Stimulated activated CD8-positive, alpha-beta memory T cell treated with anti-CD3 and anti-CD28 coated beads, Interleukin-12 subunit alpha, Interleukin-12 subunit beta, amount 100 ng/mL, for 4 hours (primary cell): ENCODE data around the gene PRDM9.
"Not testable (repeated sequence)": the region's sequence is repeated elsewhere in the genome, so short reads cannot be mapped to it uniquely, and the experiment has no call there.

Experiments
- DNase-seq: peaks from one replicate; pipeline ENCODE4 v3.0.0-alpha.2; 2020; ENCODE audit warnings: low read depth

The PRDM9 gene

DNA sequence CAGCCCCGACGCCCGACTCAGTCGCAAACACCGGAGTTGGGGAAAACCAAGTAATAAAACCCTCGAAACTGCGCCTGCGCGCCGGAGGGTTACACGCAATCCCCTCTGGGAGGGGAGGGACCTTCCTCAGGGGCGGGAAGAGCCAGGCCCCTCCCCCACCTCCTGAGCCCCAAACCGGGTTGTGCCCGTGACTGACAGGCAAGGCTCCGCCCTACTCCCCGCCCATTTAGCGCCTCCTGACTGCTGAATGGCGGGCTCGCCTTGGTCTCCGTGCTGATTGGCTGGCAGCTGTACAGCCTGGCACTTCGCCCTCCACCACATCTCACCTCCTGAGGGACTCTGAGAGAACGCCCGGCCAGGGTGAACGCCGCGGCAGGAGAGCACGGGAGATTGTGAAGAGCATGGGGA lies at the start of gene PRDM9:
TSS of gene PRDM9 (plus strand) at position 332 of the 408 bp plus-strand sequence. CDS start 1,425 bp downstream, outside the sequence.
- no peak for DNase-seq

DNA sequence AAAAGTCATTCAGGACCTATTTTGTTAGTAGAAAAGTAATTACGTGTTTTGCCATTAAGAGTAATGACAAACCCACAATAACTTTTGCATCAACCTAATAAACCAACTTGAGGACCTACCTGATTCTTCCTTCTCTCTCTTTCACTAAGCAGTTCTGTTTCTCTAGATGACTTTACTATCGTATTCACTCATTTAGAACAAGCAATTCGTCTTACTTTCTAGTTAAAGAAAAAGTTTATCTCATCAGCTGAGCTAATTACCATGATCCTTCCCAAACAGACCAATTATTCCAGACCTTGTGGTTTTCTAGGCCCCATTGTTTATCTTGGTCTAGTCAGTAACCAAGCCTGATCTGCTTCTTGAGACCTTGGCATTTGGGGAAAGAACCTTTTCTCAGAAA lies 49.6 kb upstream of the PRDM9 start:
- no peak for DNase-seq

DNA sequence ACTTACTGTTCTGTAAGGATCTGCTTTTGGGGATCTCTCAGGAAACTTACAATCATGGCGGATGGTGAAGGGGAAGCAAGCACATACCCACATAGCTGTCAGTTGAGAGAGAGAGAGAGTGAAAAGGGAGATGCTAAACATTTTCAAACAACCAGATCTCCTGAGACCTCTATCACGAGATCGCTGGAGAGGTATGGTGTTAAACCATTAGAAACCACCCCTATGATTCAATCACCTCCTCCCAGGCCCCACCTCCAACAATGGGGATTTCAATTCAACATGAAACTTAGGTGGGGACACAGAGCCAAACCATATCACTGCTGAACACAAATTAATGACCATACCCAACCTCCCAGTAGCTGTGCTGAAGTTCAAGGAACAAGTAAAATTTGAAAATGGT lies 48.2 kb upstream of the PRDM9 start:
- no peak for DNase-seq

DNA sequence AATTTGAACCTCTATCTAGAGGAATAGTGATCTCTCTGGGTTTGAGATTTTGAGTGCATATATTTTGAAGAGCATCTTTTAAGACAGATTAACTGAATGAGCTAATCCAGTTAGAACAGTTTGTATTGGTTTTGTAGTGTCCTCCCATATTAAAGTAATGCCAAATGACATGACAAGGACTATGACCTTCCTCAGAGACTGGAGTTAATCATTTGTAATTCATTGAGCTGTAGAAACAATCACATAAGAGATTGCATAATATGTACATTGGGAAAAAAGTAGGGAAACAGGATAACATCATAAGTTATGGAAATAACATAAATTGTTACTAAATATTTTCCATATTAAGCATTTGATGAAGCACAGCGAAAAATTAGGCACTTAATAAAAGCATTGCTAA lies 45.8 kb upstream of the PRDM9 start:
- no peak for DNase-seq

DNA sequence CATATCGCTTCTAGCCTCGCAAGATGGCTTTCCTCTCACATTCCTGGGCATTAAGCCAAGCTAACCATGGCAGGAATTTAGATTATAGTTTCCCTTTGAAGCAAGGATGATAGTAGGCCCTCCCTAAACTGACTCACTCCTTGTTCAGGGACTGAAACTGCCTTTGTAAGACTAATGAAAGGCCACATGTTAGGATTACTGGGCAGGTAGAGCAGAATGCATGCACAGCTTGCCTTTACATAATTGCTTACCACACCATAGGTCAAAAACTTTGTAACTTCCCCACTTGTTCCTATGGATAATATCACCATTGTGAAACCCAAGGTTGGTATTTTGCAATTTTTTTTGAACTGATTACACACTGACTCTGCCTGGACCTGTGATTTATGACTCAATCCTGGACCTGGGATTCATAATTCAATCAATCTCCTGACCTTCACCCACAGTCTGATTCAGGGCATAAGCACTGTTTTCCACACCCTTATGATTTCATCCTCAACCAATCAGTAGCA lies 41.0 kb upstream of the PRDM9 start:
- DNase-seq = no peak

DNA sequence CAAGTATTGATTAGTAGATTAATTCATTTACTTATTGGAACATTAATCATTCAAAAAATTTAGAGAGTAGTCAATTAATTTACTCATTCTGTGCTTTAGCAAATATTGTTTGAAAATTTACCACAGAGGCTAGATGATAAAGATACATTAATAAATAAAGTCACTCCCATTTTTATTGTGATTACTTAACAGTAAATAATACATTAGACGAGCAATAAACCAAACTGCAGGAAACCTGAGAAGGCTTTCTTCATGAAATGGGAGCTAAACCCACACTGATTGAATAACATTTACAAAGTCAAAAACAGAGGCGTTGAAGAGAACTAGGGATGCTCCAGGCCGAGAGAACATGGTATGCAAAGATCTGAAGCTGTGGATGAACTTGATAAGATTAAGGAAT lies 38.8 kb upstream of the PRDM9 start:
- no peak for DNase-seq

DNA sequence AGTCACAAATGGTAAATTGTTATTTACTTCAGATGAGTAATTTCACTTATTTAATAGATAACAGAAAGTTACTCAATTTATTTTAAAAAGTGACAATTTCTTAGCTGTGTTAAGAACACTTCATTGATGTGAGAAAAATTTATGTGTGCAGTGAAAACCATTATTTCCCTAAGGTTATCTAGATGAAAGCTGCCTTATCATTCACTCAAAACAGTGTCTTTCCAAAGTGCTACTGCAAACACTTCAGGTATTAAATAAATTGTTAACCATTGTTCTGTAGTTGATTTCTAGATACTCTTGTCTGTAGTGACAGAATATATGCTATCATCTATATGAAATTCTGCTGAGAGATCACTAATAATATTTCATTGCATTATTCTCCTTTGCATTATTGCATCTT lies 33.5 kb upstream of the PRDM9 start:
- no peak for DNase-seq

DNA sequence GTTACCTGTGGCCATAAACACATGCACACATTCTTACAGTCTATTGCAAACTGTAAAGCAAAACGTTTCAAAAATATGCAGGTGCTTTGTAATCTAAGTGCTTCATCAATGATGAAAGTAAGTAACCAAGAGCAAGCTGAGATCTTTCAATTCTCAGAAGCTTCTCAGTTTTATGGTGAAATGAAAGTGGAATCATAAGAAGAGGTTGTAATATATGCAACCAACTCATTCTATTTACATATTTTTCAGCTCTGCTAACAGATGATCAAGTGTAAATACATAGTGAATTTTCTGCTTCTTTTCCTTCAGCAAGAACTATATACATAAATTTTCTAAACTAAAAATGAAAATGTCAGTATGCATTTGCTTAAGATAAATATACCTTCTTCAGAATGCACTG lies 33.1 kb upstream of the PRDM9 start:
- DNase-seq = no peak

DNA sequence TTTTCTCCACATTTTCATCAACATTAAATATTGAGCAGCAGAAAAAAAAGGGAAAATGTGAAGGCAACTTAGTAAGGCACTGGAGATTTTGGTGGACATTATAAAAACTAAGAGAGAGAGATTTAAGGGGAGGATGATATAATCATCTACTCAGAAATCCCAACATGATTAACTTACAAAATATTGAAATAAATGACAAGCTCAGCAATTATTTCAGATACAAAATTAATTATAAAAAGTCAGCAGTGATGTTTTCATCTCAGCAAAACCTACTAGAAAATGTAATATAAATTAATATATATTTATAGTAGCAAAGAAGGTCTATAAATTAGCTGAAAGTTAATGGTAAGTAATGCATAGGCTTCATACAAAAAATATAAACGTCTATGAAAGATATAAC lies 30.8 kb upstream of the PRDM9 start:
- no peak for DNase-seq

DNA sequence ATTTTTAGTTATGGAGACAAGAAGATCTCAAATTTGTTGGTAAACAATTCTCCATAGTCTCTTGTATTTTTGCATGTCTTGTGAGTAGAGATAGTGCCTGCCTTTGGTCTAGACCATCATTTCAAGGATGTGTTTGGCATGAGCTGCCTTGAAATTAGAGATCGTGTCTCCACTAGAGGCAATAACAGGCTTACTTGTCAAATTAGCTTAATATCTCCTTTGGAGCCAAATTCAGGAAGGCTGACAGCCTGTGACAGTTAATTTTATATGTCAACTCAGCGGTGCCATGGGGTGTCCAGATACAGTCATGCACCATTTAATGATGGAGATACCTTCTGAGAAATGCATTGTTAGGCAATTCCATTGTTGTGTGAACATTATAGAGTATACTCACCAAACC lies 24.8 kb upstream of the PRDM9 start:
- DNase-seq = no peak

DNA sequence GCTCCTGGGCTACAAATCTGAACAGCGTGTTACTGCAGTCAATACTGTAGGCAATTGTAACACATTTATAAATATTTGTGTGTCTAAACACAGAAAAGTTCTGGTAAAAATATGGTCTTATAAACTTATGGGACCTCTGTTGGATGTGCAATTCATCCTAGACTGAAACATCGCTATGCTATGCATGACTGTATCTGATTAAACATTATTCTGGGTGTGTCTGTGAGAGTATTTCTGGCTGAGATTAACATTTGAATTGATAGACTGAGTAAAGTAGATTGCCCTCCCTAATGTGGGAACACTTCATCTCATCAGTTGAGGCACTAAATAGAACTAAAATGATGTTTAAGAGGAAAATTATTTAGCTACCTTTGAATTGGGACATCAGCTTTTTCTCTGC lies 24.3 kb upstream of the PRDM9 start:
- no peak for DNase-seq

DNA sequence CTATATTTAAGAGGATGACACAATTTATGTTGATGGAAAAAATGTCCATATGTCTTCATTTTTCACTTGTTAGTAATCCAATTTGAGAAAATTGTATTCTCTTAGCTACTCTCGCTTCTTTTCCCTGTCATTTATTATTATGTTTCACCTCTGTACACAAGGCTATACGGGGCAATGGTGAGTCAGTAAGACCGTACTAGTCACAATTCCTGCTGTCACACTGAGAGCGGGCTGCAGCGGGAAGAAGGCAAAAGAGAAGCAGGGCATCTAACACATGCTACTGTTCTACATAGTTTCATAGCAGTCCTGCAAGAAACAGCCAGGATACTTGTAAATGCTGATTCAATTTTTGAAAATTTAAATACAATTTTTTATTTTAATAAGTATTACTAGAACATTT lies 23.3 kb upstream of the PRDM9 start:
- DNase-seq = no peak

DNA sequence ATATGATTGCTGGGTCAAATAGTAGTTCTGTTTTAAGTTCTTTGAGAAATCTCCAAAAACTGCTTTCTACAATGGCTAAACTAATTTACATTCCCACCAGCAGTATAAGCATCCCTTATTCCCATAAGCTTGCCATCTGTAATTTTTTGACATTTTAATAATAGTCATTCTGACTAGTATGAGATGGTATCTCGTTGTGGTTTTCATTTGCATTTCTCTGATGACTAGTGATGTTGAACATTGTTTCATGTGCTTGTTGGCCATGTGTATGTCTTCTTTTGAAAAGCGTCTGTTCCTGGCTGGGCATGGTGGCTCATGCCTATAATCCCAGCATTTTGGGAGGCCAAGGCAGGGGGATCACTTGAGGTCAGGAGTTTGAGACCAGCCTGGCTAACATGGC lies 21.2 kb upstream of the PRDM9 start:
- DNase-seq = not testable (repeated sequence)

DNA sequence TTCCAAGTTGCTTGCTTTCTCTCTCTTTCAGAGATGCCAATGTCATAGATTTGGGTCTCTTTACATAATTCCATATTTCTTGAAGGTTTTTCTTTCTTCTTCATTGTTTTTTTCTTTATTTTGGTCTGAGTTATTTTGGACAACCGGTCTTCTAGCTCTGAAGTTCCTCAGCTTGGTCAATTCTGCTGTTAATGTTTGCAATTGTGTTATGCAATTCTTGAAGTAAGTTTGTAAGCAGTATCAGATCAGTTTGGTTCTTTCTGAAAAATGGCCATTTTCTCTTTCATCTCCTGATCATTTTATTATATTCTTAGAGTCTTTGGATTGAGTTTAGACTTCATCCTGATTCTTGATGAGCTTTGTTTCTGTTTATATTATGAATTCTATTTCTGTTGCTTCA lies 16.4 kb upstream of the PRDM9 start:
- no peak for DNase-seq

DNA sequence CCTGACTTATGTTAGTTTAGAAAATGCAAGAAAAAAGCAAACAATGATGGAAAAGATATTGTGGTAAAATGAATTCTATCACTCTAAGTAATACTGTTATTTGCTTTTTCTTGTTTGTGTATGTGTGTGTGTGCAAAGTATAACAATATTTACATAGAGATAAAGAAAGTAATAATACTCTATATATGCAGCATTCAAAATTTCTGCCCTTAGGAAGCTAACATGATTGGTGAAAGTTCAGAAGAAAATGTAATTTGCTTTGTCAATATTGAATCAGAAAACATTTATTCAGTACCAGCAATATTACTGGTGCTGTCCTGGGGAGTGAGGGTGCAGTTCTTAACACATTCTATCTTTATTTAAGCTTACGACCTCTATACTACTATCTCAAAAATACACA lies 12.9 kb upstream of the PRDM9 start:
- no peak for DNase-seq

DNA sequence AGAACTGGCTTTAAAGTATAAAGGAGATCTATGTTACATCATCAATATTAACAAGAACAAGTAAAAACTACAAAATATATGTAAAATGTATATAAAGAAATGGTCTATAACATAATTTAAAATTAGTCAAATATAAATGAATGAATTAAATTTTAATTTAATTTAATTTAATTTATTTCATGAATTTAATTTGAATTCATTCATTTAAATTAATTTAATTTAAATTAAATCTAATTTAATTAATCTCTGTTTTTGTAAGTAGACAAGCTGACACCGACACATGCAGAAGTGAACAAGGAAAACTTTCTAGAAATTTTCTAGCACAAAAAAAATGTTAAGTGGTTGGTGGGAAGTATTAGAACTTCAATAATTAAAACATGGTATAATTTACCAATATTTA lies 10.8 kb upstream of the PRDM9 start:
- no peak for DNase-seq

DNA sequence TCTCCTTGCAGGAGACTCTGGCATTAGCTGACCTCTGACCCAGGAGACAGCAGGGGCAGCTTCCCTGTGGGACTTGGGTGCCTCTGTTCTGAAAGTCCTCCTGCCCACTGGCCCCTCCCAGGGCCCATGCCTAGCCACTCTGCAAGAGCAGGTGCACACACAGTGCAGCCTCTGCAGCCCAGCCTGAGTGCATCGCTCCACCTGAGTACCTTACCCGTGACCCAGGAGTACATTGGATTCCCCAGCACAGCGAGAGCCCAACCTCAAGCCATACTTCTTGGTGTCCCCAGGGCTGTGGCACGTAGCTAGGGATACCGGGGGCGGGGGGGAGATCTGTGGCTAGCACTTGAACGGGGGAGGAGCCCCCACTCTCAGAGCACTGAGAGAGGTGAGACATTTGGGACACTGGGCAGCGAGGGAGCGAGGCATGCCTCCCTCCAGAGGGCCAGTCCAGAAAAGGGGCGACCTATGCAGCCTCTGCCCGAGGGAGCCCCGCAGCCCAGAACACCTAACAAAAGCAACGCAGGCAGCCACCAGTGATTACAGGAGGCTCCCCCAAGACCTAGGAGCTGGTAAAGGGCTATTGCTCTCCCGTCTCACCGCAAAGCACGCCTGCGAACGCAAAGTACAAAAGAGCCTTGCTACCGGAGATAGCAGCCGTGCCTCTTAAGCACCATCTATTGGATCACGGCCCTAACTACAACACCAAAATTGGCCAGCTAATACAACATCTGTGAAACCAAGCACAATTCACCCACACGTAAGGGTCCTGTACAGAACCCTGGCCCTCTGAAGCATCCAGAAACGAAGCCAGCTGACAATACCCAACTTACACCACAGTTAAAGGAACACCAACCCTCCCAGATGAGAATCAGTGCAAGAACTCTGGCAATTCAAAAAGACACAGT lies 826 bp upstream of the PRDM9 start:
- DNase-seq = no peak

DNA sequence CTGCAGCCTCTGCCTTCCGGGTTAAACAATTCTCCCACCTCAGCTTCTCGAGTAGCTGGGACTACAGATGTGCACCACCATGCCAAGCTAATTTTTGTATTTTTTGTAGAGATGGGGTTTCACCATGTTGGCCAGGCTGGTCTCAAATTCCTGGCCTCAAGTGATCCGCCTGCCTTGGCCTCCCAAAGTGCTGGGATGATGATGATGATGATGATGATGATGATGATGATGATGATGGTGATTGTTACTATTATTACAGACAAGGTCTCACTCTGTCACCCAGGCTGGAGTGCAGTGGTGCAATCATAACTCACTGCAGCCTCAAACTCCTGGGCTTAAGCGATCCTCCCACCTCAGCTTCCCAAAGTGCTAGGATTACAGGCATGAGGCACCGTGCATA lies 3.0 kb downstream of the PRDM9 start:
- not testable (repeated sequence) for DNase-seq

DNA sequence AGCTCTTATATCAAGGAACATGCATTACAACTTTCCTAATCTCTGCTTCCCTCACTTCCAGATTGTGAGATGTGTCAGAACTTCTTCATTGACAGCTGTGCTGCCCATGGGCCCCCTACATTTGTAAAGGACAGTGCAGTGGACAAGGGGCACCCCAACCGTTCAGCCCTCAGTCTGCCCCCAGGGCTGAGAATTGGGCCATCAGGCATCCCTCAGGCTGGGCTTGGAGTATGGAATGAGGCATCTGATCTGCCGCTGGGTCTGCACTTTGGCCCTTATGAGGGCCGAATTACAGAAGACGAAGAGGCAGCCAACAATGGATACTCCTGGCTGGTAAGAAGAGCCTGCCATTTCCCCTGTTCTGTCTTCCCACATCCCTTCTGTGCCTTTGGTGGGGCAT lies 15.1 kb downstream of the PRDM9 start:
- no peak for DNase-seq

DNA sequence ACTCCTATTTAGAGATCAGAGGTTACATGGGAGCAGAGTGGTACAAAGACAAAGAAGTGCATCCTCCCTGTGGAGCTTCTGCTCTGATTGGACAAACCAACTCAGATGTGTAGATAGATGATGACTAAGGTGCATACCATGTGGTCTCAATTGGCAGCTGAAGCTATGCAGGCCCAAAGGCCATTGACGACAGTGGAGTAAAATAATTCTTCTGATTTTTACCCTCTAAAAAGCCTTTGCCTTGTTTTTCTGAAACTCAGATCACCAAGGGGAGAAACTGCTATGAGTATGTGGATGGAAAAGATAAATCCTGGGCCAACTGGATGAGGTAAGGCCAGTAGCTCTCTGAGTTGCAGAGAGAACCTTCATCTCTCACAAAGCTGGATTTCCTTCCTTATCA lies 15.6 kb downstream of the PRDM9 start:
- DNase-seq = no peak

DNA sequence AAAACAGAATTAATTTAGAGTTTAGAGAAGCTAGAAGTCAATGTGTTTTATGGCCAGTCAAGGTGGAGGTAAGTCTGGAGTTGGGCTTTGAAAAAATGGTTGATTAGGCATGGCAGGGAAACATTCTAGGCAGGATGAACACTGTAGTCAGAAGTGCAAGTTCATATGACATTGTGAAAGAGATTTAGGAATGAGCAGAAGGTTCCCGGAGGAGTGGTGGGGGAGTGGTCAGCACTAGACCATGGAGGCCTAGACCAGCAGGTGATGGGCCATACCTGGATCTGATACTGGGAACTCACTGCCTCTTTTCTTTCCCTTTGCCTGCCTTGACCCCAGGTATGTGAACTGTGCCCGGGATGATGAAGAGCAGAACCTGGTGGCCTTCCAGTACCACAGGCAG lies 16.6 kb downstream of the PRDM9 start:
- DNase-seq = no peak

DNA sequence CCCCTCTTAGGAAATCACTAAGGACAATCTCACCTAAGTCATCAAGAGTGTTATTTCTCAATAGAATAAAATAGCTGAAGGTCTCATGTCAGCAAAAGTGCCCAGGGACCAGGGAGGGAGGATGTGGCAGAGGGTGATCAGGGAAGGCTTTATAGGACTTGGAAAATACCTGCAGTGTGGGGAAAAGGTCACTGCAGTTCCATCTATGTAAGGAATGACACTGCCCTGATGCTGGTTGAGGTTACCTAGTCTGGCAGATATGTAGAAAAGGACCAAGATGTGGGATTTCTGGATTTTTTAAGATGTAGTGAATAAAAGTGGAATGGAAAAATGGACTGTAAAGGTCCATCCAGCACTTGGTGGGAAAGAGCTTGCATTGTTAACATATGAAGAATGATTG lies 18.3 kb downstream of the PRDM9 start:
- DNase-seq = no peak

DNA sequence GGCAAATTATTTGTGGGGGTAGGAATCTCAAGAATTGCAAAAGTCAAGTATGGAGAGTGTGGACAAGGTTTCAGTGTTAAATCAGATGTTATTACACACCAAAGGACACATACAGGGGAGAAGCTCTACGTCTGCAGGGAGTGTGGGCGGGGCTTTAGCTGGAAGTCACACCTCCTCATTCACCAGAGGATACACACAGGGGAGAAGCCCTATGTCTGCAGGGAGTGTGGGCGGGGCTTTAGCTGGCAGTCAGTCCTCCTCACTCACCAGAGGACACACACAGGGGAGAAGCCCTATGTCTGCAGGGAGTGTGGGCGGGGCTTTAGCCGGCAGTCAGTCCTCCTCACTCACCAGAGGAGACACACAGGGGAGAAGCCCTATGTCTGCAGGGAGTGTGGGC lies 19.2 kb downstream of the PRDM9 start:
- not testable (repeated sequence) for DNase-seq
